ENCODE data around the gene SDR42E1.
A peak's percentile ranks its signal among the peaks of the same experiment; 100 is the strongest.

Gene SDR42E1

GRCh38 chr16:81997738-81998137, 13.5 kb downstream of the SDR42E1 start:
- no peak for DNase-seq (ENCODE audit: low read depth)
- no peak overlapping the region for H3K4me3 ChIP-seq (ENCODE audit: low read depth, low read length)

GRCh38 chr16:81996664-81997509, 14.4 kb downstream of the SDR42E1 start:
- H3K4me3 ChIP-seq (ENCODE audit: low read depth, low read length): no peak overlapping the region
- TF ChIP-seq, protein P1, sequence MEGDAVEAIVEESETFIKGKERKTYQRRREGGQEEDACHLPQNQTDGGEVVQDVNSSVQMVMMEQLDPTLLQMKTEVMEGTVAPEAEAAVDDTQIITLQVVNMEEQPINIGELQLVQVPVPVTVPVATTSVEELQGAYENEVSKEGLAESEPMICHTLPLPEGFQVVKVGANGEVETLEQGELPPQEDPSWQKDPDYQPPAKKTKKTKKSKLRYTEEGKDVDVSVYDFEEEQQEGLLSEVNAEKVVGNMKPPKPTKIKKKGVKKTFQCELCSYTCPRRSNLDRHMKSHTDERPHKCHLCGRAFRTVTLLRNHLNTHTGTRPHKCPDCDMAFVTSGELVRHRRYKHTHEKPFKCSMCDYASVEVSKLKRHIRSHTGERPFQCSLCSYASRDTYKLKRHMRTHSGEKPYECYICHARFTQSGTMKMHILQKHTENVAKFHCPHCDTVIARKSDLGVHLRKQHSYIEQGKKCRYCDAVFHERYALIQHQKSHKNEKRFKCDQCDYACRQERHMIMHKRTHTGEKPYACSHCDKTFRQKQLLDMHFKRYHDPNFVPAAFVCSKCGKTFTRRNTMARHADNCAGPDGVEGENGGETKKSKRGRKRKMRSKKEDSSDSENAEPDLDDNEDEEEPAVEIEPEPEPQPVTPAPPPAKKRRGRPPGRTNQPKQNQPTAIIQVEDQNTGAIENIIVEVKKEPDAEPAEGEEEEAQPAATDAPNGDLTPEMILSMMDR (IDR thresholded peaks at IDR 0.05; ENCODE audit: insufficient read depth, low read depth, low read length, missing control alignments): no peak
- DNase-seq (ENCODE audit: low read depth): no peak

More at GRCh38 chr16:81997738-81998137, 13.5 kb downstream of the SDR42E1 start:
- TF ChIP-seq, protein P1 (IDR thresholded peaks at IDR 0.05; ENCODE audit: insufficient read depth, low read depth, low read length, missing control alignments): no peak

- no peak for DNase-seq (ENCODE audit: low read depth)
- TF ChIP-seq, protein P1 (IDR thresholded peaks at IDR 0.05; ENCODE audit: insufficient read depth, low read depth, low read length, missing control alignments): no peak
- H3K4me3 ChIP-seq (ENCODE audit: low read depth, low read length): no peak overlapping the region
These were observed 15.6 kb downstream of the SDR42E1 start for GRCh38 chr16:81995651-81996050.

- TF ChIP-seq, protein P1 (IDR thresholded peaks at IDR 0.05; ENCODE audit: insufficient read depth, low read depth, low read length, missing control alignments): peak; percentile 31
- no peak overlapping the region for H3K4me3 ChIP-seq (ENCODE audit: low read depth, low read length)
- peak; percentile 17 for DNase-seq (ENCODE audit: low read depth)
These were observed 16.8 kb downstream of the SDR42E1 start for GRCh38 chr16:81994485-81994884.

- TF ChIP-seq, protein P1 (IDR thresholded peaks at IDR 0.05; ENCODE audit: insufficient read depth, low read depth, low read length, missing control alignments): no peak
- H3K4me3 ChIP-seq (ENCODE audit: low read depth, low read length): no peak overlapping the region
- DNase-seq (ENCODE audit: low read depth): no peak
These were observed 18.4 kb downstream of the SDR42E1 start for GRCh38 chr16:81992859-81993258.

DNA sequence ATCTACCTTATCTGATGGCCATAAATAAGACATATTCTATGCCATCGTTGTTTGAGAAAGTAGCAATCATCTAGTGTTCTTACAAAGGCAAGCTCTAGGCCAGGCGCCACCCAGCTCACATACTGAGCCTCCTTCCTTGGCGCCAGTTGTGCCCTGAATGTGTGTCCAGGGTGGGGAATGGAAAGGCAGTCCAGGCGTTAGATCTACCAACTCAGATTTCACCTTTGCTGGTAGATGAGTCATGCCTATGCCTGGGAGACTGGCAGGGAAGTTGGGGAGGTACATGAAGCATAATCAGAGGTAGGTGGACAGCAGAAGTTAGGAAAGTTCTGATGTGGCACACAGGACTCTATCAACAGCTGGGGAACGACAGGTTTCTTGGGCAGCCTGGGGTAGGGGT, 23.6 kb downstream of the SDR42E1 start:
- TF ChIP-seq, protein P1 (IDR thresholded peaks at IDR 0.05; ENCODE audit: insufficient read depth, low read depth, low read length, missing control alignments): no peak
- H3K4me3 ChIP-seq (ENCODE audit: low read depth, low read length): no peak overlapping the region
- no peak for DNase-seq (ENCODE audit: low read depth)

Measured in GM12865 (cell line).